CMK (cell line): ENCODE results near the gene CDC42BPA.
A peak's percentile ranks its signal among the peaks of the same experiment; 100 is the strongest.

Experiments used
- DNase-seq: peaks from one replicate; pipeline ENCODE4 v3.0.0-alpha.2; 2010; ENCODE audit warnings: low read depth

The CDC42BPA gene

DNA sequence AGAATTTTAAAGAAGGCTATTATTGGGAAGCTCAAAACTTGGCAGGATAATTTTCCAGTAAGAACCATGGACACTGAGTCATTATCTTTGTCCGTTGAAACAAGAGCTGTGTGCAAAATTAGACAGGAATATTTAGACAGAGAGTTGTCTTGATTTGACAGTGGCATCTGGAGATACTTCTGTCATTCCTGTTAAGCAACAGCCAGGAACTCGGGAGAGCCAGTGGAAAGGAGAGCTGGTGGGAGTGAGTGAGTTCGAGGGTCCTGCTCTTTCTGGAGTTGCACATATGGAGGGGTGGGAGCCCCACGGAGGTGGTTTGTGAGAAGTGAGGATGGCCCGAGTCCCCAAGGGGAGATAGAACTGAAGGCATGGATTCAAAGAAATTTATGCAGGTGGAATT is 375.1 kb downstream of the CDC42BPA start:
- DNase-seq = no peak

DNA sequence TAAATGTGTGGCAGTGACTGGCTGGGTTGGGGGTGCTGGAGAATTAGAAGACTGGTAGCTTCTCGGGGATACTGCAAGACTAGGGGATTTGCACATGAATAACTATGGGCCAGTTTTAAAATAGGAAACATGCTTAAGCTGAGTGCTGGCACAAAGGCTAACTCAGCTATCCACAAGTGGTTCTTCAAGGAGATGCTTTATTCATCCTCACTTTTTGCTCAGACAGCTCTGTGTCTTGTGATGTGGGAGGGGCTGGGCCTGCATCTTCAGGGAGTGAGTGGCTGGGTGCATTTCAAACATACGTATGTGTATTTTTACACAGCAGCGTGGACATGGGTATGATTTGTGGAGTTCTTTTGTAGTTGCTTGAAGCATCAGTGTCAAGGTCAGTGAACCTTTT is 375.9 kb downstream of the CDC42BPA start:
- DNase-seq = no peak

DNA sequence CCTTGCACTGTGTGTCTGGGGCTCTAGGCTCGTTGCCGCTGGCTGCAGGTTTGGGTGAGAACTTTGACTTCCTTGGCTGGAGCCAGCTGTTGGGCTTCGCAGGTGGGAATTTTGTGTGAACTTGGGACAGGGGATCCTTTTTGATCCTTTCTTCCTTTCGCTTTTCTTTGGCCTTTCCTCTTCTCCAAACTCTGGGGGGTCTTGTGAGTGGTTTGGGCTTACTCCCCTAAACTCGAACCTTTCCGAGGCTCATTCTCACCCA is 377.6 kb downstream of the CDC42BPA start:
- no peak for DNase-seq

DNA sequence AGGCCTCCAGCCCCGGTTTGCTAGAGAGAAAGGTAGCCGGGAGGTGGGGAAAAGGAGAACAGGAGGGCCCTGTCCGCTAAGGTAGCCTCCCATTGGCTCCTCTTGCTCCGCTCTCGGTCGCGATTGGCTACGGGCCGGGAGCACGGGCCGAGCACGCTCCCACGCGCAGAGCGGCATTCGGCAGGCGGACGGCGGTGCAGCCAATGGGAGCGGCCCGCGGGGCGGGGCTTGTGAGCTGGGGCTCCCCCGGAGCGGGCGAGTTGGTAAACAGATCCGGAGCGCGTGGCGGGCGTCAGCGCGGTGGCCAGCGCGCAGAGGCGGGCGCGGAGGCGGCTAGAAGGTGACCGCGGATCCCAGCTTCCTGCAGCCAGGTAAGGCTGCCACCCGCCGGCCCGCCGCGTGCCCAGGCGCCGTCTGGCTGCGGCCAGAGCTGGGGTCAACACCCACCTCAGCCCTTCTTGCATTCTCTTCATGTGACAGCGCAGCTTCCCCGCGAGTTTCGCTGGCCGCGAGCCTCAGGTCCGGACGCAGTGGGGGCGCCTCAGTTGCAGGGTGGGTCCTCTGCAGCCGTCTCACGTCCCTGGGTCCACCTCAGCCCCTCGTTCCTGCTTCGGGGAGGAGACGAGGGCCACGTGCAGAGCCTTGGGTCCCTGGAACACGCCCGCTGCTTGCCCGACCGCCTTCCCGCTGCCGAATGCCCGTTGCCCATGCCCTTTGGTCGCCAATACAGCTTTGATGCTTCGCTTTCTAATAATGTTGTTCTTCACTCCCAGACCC is 378.1 kb downstream of the CDC42BPA start, which contains the start of gene COQ8A:
TSS of gene COQ8A (plus strand) at position 266 of the 777 bp plus-strand sequence. CDS start 21,092 bp downstream, outside the sequence.
- DNase-seq = peak; percentile 99
